Raji (cell line): ENCODE measurements around the gene SLFN13.

ENCODE experiments used
- POLR2A ChIP-seq: IDR thresholded peaks from 2 replicates; pipeline ENCODE4 v1.6.1; 2011; ENCODE audit warnings: low read depth, low read length, control low read depth; ENCODE audit not compliant: insufficient read depth

SLFN13 gene, protein sequence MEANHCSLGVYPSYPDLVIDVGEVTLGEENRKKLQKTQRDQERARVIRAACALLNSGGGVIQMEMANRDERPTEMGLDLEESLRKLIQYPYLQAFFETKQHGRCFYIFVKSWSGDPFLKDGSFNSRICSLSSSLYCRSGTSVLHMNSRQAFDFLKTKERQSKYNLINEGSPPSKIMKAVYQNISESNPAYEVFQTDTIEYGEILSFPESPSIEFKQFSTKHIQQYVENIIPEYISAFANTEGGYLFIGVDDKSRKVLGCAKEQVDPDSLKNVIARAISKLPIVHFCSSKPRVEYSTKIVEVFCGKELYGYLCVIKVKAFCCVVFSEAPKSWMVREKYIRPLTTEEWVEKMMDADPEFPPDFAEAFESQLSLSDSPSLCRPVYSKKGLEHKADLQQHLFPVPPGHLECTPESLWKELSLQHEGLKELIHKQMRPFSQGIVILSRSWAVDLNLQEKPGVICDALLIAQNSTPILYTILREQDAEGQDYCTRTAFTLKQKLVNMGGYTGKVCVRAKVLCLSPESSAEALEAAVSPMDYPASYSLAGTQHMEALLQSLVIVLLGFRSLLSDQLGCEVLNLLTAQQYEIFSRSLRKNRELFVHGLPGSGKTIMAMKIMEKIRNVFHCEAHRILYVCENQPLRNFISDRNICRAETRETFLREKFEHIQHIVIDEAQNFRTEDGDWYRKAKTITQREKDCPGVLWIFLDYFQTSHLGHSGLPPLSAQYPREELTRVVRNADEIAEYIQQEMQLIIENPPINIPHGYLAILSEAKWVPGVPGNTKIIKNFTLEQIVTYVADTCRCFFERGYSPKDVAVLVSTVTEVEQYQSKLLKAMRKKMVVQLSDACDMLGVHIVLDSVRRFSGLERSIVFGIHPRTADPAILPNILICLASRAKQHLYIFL

DNA sequence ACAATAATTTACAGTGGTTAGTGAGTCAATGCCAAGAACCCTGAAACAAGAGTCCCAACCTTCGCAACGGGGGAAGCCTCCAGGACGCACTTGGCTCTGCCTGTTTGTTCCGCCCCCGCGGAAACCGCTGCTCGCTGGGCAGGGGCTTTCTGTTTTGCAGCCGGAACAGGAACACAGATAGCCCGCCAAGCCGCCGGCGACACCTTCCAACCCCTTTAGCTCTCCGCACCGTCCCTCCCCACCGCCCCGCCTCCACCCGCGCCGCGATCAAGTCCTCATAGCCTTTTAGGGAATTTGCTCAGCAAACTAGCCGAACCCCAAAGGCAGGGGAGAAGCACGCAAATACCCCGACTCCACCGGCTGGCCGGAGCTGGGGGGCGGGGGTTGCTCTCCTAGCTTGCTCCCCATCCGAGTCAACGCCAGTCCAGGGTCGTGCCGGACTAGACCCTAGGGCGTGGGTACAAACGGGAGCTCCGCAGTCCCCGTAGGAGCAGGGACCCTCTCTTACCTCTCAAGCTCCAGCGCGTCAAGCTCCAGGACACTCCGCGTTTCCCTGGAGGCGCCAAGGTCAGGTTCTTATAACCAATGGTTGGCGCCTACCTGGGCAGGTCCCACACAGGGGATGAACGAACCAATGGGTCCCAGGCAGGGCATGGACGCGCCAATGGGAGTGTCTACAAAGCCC lies at the start of gene SLFN13:
SLFN13 (minus strand) TSS at position 553 of the 685 bp plus-strand sequence. CDS start 3,086 bp downstream, outside the sequence.
- no peak for TF ChIP-seq POLR2A

DNA sequence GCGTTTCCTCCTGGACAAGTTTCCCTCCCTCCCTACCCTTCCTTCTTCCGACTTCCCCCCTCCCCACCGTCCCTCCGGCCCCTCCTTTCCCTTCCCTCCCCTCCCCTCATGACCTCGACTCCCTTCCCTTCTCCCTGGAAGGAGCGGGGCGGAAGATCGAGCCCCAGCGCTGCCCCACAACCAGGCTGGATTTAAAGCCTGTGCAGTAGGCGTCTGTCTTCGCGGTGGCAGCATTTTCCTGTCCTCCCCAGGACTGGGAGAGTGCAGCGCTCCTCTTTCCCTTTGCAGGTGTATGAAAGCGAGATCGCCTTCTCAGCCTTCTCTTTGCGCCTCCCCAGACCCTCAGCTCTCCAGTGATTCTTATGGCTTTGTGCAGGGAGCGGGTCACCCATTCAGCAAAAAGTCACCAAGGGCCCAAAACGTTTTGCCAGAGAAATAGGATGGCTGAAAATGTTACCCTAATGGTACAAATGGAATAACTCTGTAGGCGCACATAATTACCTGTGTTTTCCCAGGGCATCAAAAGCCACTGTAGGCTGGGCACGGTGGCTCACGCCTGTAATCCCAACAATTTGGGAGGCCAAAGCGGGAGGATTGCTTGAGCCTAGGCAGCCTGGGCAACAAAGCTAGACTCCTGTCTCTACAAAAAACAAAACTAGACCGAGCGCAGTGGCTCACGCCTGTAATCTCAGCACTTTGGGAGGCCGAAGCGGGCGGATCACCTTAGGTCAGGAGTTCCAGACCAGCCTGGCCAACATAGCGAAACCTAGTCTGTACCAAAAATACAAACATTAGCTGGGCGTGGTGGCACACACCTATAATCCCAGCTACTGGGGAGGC lies 48.1 kb upstream of the SLFN13 start:
- TF ChIP-seq POLR2A: no peak

DNA sequence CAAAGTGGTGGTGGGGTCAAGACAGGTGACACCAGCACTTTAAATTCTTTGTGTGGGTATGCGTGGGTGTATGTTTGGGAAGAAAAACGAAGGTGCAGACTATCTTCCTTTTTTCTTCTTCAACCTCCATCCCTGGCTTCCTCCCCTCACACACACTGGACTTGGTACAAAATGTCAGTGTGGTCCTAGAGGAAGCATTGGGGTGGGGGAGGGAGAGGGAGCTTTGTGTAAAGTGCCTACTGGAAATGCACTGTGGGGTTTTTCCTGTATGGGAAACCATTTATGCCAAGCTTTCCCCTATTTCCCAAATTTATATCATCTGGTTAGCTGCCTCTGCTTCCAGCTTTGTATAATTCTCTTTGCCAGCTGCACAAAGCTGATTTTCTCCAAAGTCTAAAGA lies 44.5 kb upstream of the SLFN13 start:
- TF ChIP-seq POLR2A: no peak

GRCh38 chr17:35491417-35491816 lies 42.9 kb upstream of the SLFN13 start:
- no peak for TF ChIP-seq POLR2A

- TF ChIP-seq POLR2A: no peak
Measured at GRCh38 chr17:35489944-35490343, 41.4 kb upstream of the SLFN13 start.

- TF ChIP-seq POLR2A: no peak
Measured at GRCh38 chr17:35488991-35489390, 40.4 kb upstream of the SLFN13 start.

DNA sequence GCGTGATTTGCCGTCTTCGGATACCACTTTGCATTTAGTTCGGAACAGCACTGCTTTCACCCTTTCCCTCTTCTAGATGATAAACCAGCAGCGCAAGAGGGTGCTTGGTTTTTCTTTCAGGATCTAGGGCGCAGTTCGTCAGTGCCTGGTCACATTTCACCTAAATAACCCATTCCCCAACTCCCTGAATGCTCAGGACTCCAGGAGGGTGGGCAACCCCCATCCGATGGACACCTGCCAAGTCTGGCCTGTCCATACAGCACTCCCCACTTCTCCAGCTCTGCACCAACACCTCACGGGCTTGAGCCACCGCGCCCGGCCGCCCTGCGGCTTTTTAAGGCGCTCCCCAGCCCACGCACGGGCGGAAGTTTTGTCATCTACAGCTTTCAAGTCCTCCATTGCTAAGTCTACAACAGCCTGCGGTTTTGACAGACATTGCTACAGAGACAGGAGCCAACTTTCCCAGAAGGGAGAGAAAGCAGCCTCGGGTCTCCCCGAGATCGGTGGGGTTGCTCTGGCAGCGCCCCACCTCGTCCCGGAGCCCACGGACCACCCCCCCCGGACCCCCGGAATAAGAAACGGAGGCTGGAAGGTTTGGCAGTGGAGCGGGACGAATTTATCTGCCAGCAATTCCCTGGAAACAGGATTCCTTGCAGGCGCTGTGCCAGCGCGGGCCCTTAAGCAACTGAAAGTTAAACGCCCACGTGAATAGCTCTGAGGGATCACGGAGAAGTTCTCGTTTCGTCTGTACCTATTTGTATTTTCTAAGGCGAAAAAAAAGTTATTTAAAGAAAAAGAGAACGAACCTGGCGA lies 38.6 kb upstream of the SLFN13 start:
- no peak for TF ChIP-seq POLR2A

DNA sequence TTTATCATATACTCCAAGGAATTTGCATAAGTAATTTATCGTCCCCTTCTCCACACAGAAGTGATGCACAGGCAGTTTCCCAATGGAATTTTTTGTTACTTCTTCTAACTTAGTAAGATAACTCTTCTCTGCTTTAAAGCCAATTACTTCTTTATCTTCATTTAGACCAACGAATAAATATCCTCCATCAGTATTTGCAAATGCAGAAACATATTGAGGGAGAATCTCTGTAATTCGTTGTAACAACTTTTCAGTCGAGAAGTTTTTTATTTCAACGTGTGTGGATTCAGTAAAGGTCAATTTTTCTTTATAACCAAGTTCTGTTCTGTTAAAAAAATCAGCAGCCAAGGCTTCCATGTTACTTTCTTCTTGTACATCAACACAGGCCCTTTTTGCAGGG lies 30.7 kb upstream of the SLFN13 start:
- no peak for TF ChIP-seq POLR2A

DNA sequence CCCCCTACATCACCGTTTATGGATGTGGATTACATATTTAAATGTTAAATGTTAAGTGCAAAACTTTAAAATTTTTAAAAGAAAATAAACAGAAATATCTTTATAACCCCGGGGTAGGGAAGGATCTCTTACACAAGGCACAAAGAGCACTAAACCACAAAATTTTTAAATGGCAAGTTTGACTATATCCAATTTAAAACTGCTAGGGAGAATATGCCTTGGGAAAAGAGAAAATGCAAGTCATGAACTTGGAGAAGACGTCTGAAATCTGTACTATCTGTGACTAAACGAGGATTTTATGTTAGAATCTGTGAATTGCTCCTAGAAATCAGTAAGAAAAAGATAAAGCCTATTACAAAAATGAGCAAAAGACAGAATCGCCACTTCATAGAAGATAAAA lies 28.7 kb upstream of the SLFN13 start:
- no peak for TF ChIP-seq POLR2A

- no peak for TF ChIP-seq POLR2A
Measured at GRCh38 chr17:35476283-35476820, 27.8 kb upstream of the SLFN13 start.

GRCh38 chr17:35468475-35468874 lies 19.9 kb upstream of the SLFN13 start:
- no peak for TF ChIP-seq POLR2A

DNA sequence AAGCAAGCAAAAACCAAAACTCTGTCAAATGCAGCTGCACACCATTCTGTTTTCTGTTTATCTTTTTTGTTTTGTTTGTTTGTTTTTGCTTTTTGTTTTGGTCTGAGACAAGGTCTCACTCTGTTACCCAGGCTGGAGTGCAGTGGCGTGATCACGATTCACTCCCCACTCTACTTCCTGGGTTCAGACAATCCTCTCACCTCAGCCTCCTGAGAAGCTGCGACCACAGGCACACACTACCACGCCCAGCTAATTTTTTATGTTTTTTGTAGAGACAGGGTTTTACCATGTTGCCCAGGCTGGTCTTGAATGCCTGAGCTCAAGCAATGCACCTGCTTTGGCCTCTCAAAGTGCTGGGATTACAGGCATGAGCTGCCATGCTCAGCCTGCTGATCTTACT lies 19.3 kb upstream of the SLFN13 start:
- TF ChIP-seq POLR2A: no peak

GRCh38 chr17:35460354-35460851 lies 11.8 kb upstream of the SLFN13 start:
- no peak for TF ChIP-seq POLR2A

DNA sequence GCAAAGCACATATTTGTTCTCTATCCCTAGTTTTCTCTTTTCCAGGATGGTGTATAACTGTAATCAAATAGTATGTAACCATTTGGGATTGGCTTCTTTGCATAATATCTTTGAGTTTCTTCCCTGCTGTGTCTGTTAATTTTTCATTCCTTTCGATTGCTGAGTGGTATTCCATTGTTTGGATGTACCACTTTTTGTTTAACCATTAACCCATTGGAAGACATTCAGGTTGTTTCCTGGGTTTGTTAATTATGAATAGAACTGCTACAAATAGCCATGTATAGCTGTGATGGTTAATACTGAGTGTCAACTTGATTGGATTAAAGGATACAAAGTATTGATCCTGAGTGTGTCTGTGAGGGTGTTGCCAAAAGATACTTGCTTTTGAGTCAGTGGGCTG lies 4.6 kb upstream of the SLFN13 start:
- no peak for TF ChIP-seq POLR2A
